Choroid plexus epithelial cell (primary cell): ENCODE results near the gene TBCE.

Experiments used
- DNase-seq: peaks from one replicate; pipeline ENCODE4 v3.0.0-alpha.2; 2010; ENCODE audit warnings: low read depth
- H3K4me3 ChIP-seq: 2 replicates; pipeline ENCODE4 v1.5.1; 2011; ENCODE audit warnings: low read depth, mild to moderate bottlenecking, control low read depth, low read length, moderate library complexity
- TF ChIP-seq, protein P1 (sequence below): conservative IDR thresholded peaks from 2 replicates; pipeline ENCODE4 v1.5.1; 2011; ENCODE audit warnings: low read depth, mild to moderate bottlenecking, control low read depth, inconsistent platforms, low read length, moderate library complexity

TBCE gene

GRCh38 chr1:235336903-235337302, 30.3 kb upstream of the TBCE start:
- TF ChIP-seq, protein P1, sequence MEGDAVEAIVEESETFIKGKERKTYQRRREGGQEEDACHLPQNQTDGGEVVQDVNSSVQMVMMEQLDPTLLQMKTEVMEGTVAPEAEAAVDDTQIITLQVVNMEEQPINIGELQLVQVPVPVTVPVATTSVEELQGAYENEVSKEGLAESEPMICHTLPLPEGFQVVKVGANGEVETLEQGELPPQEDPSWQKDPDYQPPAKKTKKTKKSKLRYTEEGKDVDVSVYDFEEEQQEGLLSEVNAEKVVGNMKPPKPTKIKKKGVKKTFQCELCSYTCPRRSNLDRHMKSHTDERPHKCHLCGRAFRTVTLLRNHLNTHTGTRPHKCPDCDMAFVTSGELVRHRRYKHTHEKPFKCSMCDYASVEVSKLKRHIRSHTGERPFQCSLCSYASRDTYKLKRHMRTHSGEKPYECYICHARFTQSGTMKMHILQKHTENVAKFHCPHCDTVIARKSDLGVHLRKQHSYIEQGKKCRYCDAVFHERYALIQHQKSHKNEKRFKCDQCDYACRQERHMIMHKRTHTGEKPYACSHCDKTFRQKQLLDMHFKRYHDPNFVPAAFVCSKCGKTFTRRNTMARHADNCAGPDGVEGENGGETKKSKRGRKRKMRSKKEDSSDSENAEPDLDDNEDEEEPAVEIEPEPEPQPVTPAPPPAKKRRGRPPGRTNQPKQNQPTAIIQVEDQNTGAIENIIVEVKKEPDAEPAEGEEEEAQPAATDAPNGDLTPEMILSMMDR = no peak
- no peak overlapping the region for H3K4me3 ChIP-seq
- peak; percentile 53 for DNase-seq

DNA sequence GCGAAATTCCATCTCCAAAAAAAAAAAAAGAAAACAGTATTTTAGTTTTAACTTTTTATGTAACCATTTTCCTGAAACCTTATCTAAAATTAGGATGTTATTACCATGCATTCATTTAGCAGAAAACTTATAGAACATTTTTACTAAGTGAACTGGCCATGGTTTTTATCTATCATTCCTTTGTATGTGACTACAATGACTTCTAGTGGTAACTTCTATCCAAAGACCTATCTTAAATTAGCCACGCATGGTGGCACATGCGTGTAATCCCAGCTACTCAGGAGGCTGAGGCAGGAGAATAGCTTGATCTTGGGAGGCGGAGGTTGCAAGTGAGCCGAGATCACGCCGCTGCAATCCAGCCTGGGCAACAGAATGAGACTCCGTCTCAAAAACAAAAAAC, 27.5 kb upstream of the TBCE start:
- peak; percentile 20 for DNase-seq
- TF ChIP-seq, protein P1 = peak; percentile 4
- H3K4me3 ChIP-seq = no peak overlapping the region

DNA sequence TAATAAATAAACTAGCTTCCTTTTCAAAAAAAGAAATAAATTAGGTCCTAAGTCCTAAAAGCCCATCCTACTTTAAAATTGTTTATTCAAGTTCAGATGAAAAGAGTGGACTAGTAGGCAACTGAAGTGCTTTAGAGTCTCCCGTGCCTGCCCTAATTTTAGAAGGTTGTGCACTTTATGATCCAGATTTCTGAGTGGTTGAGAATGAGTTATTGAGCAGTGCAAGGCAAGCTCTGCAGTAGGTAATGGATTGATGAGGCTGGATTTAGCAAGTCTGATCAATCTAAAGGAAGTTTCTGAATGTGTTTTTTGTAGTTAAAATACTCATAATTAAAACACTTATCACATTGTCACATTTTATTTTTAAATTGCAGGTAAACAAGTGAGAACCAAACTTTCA, 25.9 kb upstream of the TBCE start:
- DNase-seq = no peak
- no peak overlapping the region for H3K4me3 ChIP-seq
- TF ChIP-seq, protein P1 = no peak

GRCh38 chr1:235342039-235342438, 25.2 kb upstream of the TBCE start:
- H3K4me3 ChIP-seq = no peak overlapping the region
- TF ChIP-seq, protein P1 = no peak
- DNase-seq = no peak

GRCh38 chr1:235342471-235342870, 24.8 kb upstream of the TBCE start:
- no peak for DNase-seq
- TF ChIP-seq, protein P1 = no peak

DNA sequence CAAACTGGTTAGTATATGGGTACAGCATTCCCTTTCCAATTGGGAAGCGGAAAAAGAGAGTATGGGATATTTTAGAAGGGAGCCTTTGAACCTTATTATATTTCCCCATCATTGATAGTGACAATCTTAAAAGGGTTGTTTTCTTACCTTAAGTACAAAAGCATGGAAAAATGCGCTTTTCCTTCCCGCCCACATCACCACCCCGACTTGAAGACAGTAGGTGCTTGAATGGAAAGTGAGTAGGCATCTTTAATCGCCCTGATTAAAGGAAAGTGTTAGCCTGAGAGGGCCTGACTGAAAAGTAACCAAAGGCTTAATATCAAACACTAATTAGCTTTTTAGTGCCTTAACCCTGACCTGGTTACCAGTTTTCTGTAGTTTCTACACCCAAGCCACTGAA, 23.5 kb upstream of the TBCE start:
- no peak for DNase-seq
- TF ChIP-seq, protein P1 = no peak
- no peak overlapping the region for H3K4me3 ChIP-seq

More at GRCh38 chr1:235342471-235342870, 24.8 kb upstream of the TBCE start:
- no peak overlapping the region for H3K4me3 ChIP-seq

DNA sequence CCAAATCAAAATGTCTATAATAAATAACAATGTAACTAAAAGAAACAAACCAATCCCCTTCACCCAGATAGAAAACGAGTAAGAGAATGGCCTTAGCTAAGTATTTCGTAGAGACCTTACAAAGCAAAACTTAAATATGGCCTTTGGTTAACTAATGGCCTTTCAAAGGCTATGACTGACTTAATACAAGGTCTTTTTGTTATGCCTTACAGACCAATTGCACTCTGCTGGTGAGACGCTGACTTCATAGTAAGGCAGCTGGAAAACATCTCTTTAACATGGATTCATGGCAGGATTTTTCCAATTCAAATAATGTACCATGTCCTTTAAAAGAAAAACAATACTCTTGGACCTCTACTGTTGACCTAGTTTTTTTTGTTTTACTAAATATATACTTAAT, 15.8 kb upstream of the TBCE start:
- H3K4me3 ChIP-seq = no peak overlapping the region
- no peak for DNase-seq
- TF ChIP-seq, protein P1 = no peak
